Measurements from ENCODE around the gene LENEP.
A peak's percentile ranks its signal among the peaks of the same experiment; 100 is the strongest.
"Not testable (repeated sequence)": the region's sequence is repeated elsewhere in the genome, so short reads cannot be mapped to it uniquely, and the experiment has no call there.

LENEP gene

DNA sequence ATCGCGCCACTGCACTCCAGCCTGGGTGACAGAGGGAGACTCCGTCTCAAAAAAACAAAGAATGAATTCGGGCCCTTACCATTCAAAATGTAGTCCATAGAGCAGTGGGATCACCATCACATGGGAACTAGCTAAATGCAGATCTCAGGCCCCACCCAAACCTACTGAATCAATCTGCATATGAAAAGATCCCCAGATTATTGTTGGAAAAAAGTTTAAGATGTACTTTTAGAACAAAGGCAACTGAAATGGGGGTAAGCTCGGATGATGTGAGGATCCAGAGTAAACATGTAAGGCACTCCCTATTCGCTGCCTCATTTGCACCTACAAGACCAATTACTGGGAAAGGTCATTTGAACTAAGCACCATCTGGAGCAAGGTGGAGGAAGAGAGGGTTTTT, 11.0 kb upstream of the LENEP start:
- TF ChIP-seq, protein P1, sequence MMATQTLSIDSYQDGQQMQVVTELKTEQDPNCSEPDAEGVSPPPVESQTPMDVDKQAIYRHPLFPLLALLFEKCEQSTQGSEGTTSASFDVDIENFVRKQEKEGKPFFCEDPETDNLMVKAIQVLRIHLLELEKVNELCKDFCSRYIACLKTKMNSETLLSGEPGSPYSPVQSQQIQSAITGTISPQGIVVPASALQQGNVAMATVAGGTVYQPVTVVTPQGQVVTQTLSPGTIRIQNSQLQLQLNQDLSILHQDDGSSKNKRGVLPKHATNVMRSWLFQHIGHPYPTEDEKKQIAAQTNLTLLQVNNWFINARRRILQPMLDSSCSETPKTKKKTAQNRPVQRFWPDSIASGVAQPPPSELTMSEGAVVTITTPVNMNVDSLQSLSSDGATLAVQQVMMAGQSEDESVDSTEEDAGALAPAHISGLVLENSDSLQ (IDR thresholded peaks at IDR 0.05): no peak
- TF ChIP-seq ELF4 (IDR thresholded peaks at IDR 0.05): no peak
- no peak for TF ChIP-seq CTBP1 (IDR thresholded peaks at IDR 0.05; ENCODE audit: borderline replicate concordance)
- TF ChIP-seq HDGF (IDR thresholded peaks at IDR 0.05; ENCODE audit: borderline replicate concordance): no peak
- no peak for TF ChIP-seq SP1 (IDR thresholded peaks at IDR 0.05)
- ChIA-PET CTCF (interaction anchor here (0.6 to 2.9 kb wide), 4 partner anchors 13 to 109 kb away, joined by 3 to 26 read pairs (median 10); partner anchors contain the start of gene LENEP), POLR2A (interaction anchor here (0.9 to 3.7 kb wide), 14 partner anchors 10 to 26 kb away, joined by 3 to 58 read pairs (median 5); partner anchors contain the start of genes CKS1B, LENEP, PBXIP1 and PYGO2)
- no peak for DNase-seq (ENCODE audit: extremely low spot score)

DNA sequence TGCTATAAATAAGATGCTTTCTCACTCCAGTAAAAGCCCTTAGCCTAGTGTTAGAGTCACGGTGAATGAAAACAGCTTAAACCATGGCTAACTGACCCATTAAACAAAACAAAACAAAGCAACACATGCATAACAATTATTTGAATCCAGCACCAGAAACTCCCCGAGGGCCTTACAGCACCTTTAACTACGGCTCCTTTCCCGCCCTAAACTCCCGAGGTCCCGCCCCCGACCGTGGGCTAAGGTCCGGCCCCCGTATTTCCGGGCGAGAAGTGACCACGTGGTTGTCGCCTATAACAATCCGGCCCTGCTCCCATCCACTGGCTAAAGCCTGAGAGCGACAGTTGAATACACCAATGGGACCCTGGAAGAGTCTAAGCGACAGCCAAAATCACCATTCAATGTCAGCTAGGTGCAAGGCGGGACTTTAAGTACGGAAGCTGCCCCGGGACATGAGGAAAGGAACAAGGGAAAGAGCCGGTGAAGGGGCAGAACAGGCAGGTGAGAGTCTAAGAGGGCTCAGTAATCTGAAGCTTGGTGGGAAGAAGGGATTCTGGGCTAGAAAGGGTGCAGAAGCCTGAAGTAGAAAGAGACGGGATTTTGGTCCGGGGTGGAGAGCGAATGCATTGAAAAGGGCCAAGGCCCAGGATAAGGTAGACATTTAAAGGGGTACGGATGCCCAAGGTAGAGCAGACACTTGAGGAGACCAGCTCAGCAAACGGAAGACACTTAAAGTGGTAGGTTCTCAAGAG, 10.3 kb upstream of the LENEP start, which contains the start of gene FLAD1:
Gene FLAD1 (plus strand): TSS at position 448 of the 752 bp plus-strand sequence. CDS start 351 bp downstream, outside the sequence.
- no peak for TF ChIP-seq LEF1 (IDR thresholded peaks at IDR 0.05; ENCODE audit: borderline replicate concordance)
- TF ChIP-seq SUZ12 (IDR thresholded peaks at IDR 0.05): no peak
- no peak for TF ChIP-seq SP1 (IDR thresholded peaks at IDR 0.05)
- peak; percentile 98 for TF ChIP-seq L3MBTL2 (conservative IDR thresholded peaks at IDR 0.05)
- TF ChIP-seq, protein P1 (IDR thresholded peaks at IDR 0.05): peak; percentile 100
- peak; percentile 65; the same call in 1 of the 2 replicates for TF ChIP-seq FOXM1 (IDR thresholded peaks at IDR 0.05; ENCODE audit: borderline replicate concordance)
- peak; percentile 98 for TF ChIP-seq ELF4 (IDR thresholded peaks at IDR 0.05)
- peak; percentile 99 for DNase-seq (ENCODE audit: extremely low spot score)
- ChIA-PET POLR2A (interaction anchor here (0.9 to 3.7 kb wide), 16 partner anchors 11 to 92 kb away, joined by 3 to 58 read pairs (median 4); partner anchors contain the start of genes ADAM15, CKS1B, LENEP and PBXIP1), CTCF (interaction anchor here (0.9 to 2.9 kb wide), 5 partner anchors 12 to 39 kb away, joined by 3 to 26 read pairs (median 7); partner anchors contain the start of gene LENEP)

DNA sequence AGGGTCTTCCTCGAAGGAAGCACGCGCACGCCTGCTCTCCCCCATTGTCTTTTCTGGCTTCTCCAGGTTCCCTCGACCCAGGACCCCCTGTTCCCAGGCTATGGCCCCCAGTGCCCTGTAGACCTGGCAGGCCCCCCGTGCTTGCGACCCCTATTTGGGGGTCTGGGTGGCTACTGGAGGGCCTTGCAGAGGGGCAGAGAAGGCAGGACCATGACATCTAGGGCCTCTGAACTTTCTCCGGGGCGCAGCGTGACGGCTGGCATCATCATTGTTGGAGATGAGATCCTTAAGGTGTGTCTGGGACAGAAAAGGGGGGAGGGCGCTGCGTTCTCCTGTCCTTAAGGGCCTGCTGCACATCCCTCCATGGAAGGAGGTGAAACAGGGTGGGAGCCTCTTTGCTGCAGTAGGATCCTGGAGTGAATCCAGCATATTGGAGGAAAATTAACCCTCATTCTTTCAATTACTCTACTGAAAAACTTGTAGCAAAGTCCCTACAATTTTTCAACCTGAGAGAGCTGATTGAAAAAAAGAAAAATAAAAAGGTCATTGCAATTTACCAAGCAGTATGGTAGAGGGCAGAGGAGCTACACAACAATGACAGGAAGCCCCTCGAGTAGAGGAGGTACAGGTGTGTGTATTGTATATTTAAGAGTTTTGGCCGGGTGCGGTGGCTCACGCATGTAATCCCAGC, 9.5 kb upstream of the LENEP start:
- DNase-seq (ENCODE audit: extremely low spot score): no peak
- CTCF ChIA-PET: interaction anchor here (0.9 to 2.9 kb wide), 3 partner anchors 11 to 34 kb away, joined by 3 to 26 read pairs (median 7); partner anchors contain the start of gene LENEP
- POLR2A ChIA-PET: interaction anchor here (0.9 to 3.7 kb wide), 14 partner anchors 10 to 92 kb away, joined by 3 to 58 read pairs (median 5); partner anchors contain the start of genes ADAM15, CKS1B, LENEP and PBXIP1
- TF ChIP-seq, protein P1 (IDR thresholded peaks at IDR 0.05): no peak
- TF ChIP-seq L3MBTL2 (conservative IDR thresholded peaks at IDR 0.05) (no peak), TARDBP (IDR thresholded peaks at IDR 0.05) (no peak)

DNA sequence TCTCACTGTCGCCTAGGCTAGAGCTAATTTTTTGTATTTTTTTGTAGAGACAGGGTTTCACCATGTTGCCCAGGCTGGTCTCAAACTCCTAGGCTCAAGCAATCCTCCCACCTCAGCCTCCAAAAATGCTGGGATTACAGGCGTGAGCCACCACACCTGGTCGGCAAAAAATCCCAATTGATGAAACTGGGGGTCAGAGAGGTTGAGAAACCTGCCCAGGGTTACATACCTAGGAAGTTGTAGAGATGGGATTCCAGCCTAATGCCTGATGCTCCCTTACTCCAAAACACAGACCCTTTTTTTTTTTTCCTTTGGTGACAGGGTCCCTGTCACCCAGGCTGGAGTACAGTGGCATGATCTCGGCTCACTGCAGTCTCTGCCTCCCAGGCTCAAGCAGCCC, 6.7 kb upstream of the LENEP start:
- CTCF ChIA-PET, POLR2A ChIA-PET: not testable (repeated sequence)

DNA sequence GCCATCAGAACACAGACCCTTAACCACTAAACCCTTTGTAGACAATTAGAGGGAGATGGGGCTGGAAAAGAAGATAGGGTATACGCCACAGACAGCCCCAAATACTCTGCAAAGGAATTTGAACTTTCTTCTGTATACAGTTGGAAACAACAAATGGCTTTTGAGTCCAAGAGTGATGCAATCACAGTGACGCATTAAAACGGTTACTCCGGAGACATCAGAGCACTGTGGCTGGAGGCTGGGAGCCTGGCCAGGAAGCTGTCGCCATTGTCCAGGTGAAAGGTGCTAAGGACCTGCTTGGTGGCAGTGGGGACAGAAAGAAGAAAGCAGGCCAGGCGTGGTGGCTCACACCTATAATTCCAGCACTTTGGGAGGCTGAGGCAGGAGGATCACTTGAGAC, 6.1 kb upstream of the LENEP start:
- CTCF ChIA-PET: no interaction called here
- TF ChIP-seq L3MBTL2 (conservative IDR thresholded peaks at IDR 0.05) (no peak), SUZ12 (IDR thresholded peaks at IDR 0.05) (no peak), CTBP1 (IDR thresholded peaks at IDR 0.05; ENCODE audit: borderline replicate concordance) (no peak), SP1 (IDR thresholded peaks at IDR 0.05) (no peak), LEF1 (IDR thresholded peaks at IDR 0.05; ENCODE audit: borderline replicate concordance) (no peak), ZNF384 (IDR thresholded peaks at IDR 0.05) (no peak), NFRKB (IDR thresholded peaks at IDR 0.05) (no peak), TARDBP (IDR thresholded peaks at IDR 0.05) (no peak), FOXM1 (IDR thresholded peaks at IDR 0.05; ENCODE audit: borderline replicate concordance) (no peak), ARNT (IDR thresholded peaks at IDR 0.05) (no peak)
- no peak for DNase-seq (ENCODE audit: extremely low spot score)
- POLR2A ChIA-PET: interaction anchor here (1.1 to 1.9 kb wide), 2 partner anchors 12 to 30 kb away, joined by 3 to 5 read pairs; no protein-coding TSS in a partner anchor

More for the DNA sequence above, 6.7 kb upstream of the LENEP start:
- DNase-seq (ENCODE audit: extremely low spot score): not testable (repeated sequence)

DNA sequence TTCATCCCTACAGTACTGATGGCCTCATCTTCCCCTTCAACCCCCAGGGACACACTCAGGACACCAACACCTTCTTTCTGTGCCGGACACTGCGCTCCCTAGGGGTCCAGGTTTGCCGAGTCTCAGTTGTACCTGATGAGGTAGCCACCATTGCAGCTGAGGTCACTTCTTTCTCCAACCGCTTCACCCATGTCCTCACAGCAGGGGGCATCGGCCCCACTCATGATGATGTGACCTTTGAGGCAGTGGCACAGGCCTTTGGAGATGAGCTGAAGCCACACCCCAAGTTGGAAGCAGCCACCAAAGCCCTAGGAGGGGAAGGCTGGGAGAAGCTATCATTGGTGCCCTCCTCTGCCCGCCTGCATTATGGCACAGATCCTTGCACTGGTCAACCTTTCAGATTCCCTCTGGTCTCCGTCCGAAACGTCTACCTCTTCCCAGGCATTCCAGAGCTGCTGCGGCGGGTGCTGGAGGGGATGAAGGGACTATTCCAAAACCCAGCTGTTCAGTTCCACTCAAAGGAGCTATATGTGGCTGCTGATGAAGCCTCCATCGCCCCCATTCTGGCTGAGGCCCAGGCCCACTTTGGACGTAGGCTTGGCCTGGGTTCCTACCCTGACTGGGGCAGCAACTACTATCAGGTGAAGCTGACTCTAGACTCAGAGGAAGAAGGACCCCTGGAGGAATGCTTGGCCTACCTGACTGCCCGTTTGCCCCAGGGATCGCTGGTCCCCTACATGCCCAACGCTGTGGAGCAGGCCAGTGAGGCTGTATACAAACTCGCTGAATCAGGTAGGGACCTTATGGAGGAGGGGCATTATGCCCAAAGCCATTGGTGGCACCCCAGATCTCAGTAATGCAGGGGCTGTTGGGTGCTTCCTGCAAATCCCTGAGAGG, 5.1 kb upstream of the LENEP start:
- no peak for DNase-seq (ENCODE audit: extremely low spot score)
- TF ChIP-seq CTBP1 (IDR thresholded peaks at IDR 0.05; ENCODE audit: borderline replicate concordance) (no peak), SUZ12 (IDR thresholded peaks at IDR 0.05) (no peak), ZNF384 (IDR thresholded peaks at IDR 0.05) (no peak)
- ChIA-PET POLR2A (interaction anchor here (0.8 to 1.9 kb wide), 5 partner anchors 11 to 31 kb away, joined by 3 to 5 read pairs (median 3); partner anchors contain the start of gene SHC1), CTCF (interaction anchor here (1.2 kb wide), 1 partner anchor 73 kb away, joined by 3 read pairs; no protein-coding TSS in a partner anchor)

Measured in HEK293T (cell line).